HCT116 (cell line): Measurements from ENCODE around the gene NSUN7. TPM values are rescaled to one million over a fixed set of nuclear protein-coding genes. Genes with fewer than 3 reads are reported as not detected.

ENCODE experiments used
- ATAC-seq: fragments of 200-7000 bp; cut with Tn5 transposase; 2 replicates; pipeline ENCODE4 v1.9.1; 2020; ENCODE audit warnings: mild to moderate bottlenecking, moderate library complexity
- BruUV-seq: library from RNA; stranded (reverse); fragments of 400-500 nt; replicated peaks from 2 replicates; lab custom pipeline; 2021; lab: Mats Ljungman, UMichigan
- CTCF ChIA-PET: fragments of 300-600 bp; sonication (Branson Sonifier 250); formaldehyde crosslinking; loops from one replicate; lab custom pipeline; 2021; ENCODE audit warnings: antibody characterized with exemption; lab: Charles Lee
- POLR2A ChIA-PET: fragments of 300-600, 350-600 bp; sonication (Branson Sonifier 250); formaldehyde crosslinking; loops from one replicate; lab custom pipeline; 2021; ENCODE audit warnings: antibody characterized with exemption; lab: Charles Lee
- RAD21 ChIA-PET, 2 experiments: fragments of 300-600 bp; sonication (Branson Sonifier 250); formaldehyde crosslinking; loops; one replicate each; lab custom pipeline; 2023; ENCODE audit warnings: low total read pairs in 2 of 2; ENCODE audit not compliant: uncharacterized antibody in 2 of 2, unreplicated experiment in 2 of 2, low non-redundant PET in 1 of 2; lab: Charles Lee
- DNase-seq: peaks from one replicate; pipeline ENCODE4 v3.0.0-alpha.2; 2010; ENCODE audit warnings: low read depth, low spot score
- H2AFZ ChIP-seq: fragments of 200-600 bp; shearing (Covaris generic), sonication (generic); 2 replicates; pipeline ENCODE4 v1.6.1; 2017; ENCODE audit warnings: low read depth, mixed run types, mixed read lengths, antibody characterized with exemption, low read length; ENCODE audit not compliant: poor library complexity, severe bottlenecking
- H3K27ac ChIP-seq: 2 replicates; pipeline ENCODE4 v1.5.1; 2012; ENCODE audit warnings: low read depth, low read length
- H3K27me3 ChIP-seq: fragments of 200-600 bp; sonication (generic); 2 replicates; pipeline ENCODE4 v1.6.1; 2016; ENCODE audit warnings: mixed run types, low read length, mixed read lengths; ENCODE audit not compliant: insufficient read depth
- H3K36me3 ChIP-seq, 2 experiments: fragments of 200-500 bp in 1 of 2; fragments of 200-600 bp in 1 of 2; sonication (Bioruptor generic) in 1 of 2; sonication (generic) in 1 of 2; 2 replicates each; pipeline versions ENCODE4 v1.5.1 to v1.6.1; 2014 to 2016; ENCODE audit warnings: low read length in 2 of 2, inconsistent platforms in 1 of 2, mixed read lengths in 1 of 2, mixed run types in 1 of 2; ENCODE audit not compliant: insufficient read depth in 2 of 2, control insufficient read depth in 1 of 2
- H3K4me1 ChIP-seq, 2 experiments: fragments of 200-600 bp in 1 of 2; sonication (generic) in 1 of 2; 2 replicates each; pipeline versions ENCODE4 v1.5.1 to v1.6.1; 2012 to 2017; ENCODE audit warnings: low read length in 2 of 2, inconsistent platforms in 1 of 2, mild to moderate bottlenecking in 1 of 2, mixed read lengths in 1 of 2, mixed run types in 1 of 2, moderate library complexity in 1 of 2; ENCODE audit not compliant: insufficient read depth in 2 of 2, control insufficient read depth in 1 of 2
- H3K4me2 ChIP-seq: fragments of 200-600 bp; sonication (generic); 2 replicates; pipeline ENCODE4 v1.6.1; 2017; ENCODE audit warnings: mixed run types, low read length, mixed read lengths
- H3K4me3 ChIP-seq, 2 experiments: fragments of 200-600 bp in 1 of 2; sonication (generic) in 1 of 2; replicated peaks in 1 of 2; 2 replicates each; pipeline ENCODE4 v1.5.1; 2011 to 2016; ENCODE audit warnings: low read length in 2 of 2, control low read depth in 1 of 2, low read depth in 1 of 2, mild to moderate bottlenecking in 1 of 2, mixed read lengths in 1 of 2, mixed run types in 1 of 2
- H3K79me2 ChIP-seq: fragments of 200-600 bp; sonication (generic); 2 replicates; pipeline ENCODE4 v1.6.1; 2017; ENCODE audit warnings: mild to moderate bottlenecking, mixed run types, low read length, moderate library complexity, mixed read lengths; ENCODE audit not compliant: insufficient read depth
- H3K9ac ChIP-seq: fragments of 200-600 bp; sonication (generic); 2 replicates; pipeline ENCODE4 v1.6.1; 2016; ENCODE audit warnings: low read length, mixed read lengths
- H3K9me2 ChIP-seq: fragments of 200-600 bp; sonication (generic), shearing (Covaris generic); 2 replicates; pipeline ENCODE4 v1.6.1; 2017; ENCODE audit warnings: mixed run types, mild to moderate bottlenecking, moderate library complexity; ENCODE audit not compliant: insufficient read depth
- H3K9me3 ChIP-seq, 2 experiments: fragments of 200-500 bp in 1 of 2; fragments of 200-600 bp in 1 of 2; sonication (Bioruptor generic) in 1 of 2; sonication (generic) in 1 of 2; 2 replicates each; pipeline ENCODE4 v1.6.1; 2014 to 2017; ENCODE audit warnings: low read length in 2 of 2, mixed read lengths in 2 of 2, inconsistent platforms in 1 of 2, low read depth in 1 of 2, mild to moderate bottlenecking in 1 of 2, mixed run types in 1 of 2, moderate library complexity in 1 of 2; ENCODE audit not compliant: control insufficient read depth in 1 of 2, insufficient read depth in 1 of 2
- H4K20me1 ChIP-seq: fragments of 200-600 bp; sonication (generic), shearing (Covaris generic); 2 replicates; pipeline ENCODE4 v1.6.1; 2017; ENCODE audit warnings: mixed run types, mild to moderate bottlenecking, moderate library complexity; ENCODE audit not compliant: insufficient read depth
- CBX3 ChIP-seq: IDR thresholded peaks from 2 replicates; pipeline ENCODE4 v1.6.1; 2012; ENCODE audit warnings: low read depth
- EGR1 ChIP-seq: IDR thresholded peaks from 2 replicates; pipeline ENCODE4 v1.6.1; 2012; ENCODE audit warnings: low read depth
- EZH2phosphoT487 ChIP-seq: fragments of 200-600 bp; IDR thresholded peaks from 2 replicates; pipeline ENCODE4 v1.6.1; 2018; ENCODE audit warnings: antibody characterized with exemption, borderline replicate concordance
- FOSL1 ChIP-seq: IDR thresholded peaks from 2 replicates; pipeline ENCODE4 v1.6.1; 2012; ENCODE audit warnings: low read depth
- JUND ChIP-seq: IDR thresholded peaks from 2 replicates; pipeline ENCODE4 v1.6.1; 2012
- YY1 ChIP-seq: IDR thresholded peaks from 2 replicates; pipeline ENCODE4 v1.6.1; 2011; ENCODE audit warnings: low read length, low read depth, moderate library complexity, mild to moderate bottlenecking; ENCODE audit not compliant: insufficient replicate concordance; ENCODE audit errors: extremely low read depth
- intact Hi-C: fragments of 100-400 bp; cut with micrococcal nuclease; formaldehyde crosslinking; loops from 2 replicates; pipeline ENCODE4 v1.10.0; 2022
- total RNA-seq: library from RNA; stranded (reverse); gene quantifications from one replicate; pipeline ENCODE4 v1.2.1, GENCODE V29; 2021; ENCODE audit not compliant: unreplicated experiment
- TF ChIP-seq, protein P1 (sequence below): IDR thresholded peaks from 2 replicates; pipeline ENCODE4 v1.6.1; 2011; ENCODE audit warnings: mild to moderate bottlenecking, low read length, moderate library complexity; ENCODE audit not compliant: insufficient replicate concordance; ENCODE audit errors: extremely low read depth
- TF ChIP-seq, protein P2 (sequence below): IDR thresholded peaks from 2 replicates; pipeline ENCODE4 v1.6.1; 2012

NSUN7 gene
- total RNA-seq, 1 experiment from 2014 or later, result 0.07 TPM

GRCh38 chr4:40731361-40731760 is 18.4 kb upstream of the NSUN7 start:
- Histone ChIP-seq H3K9ac (no peak overlapping the region), H3K27me3 (no peaks in the 10 kb centered on the region), H3K79me2 (no peaks in the 10 kb centered on the region), H3K27ac (no peak overlapping the region), H3K4me1 (no peaks in the 10 kb centered on the region), H3K4me2 (no peak overlapping the region), H2AFZ (no peak overlapping the region), H3K9me2 (no peaks in the 10 kb centered on the region), H4K20me1 (no peaks in the 10 kb centered on the region), H3K9me3 (no peaks in the 10 kb centered on the region), H3K36me3 (no peaks in the 10 kb centered on the region), H3K4me3 (no peak overlapping the region)
- no TSS peak for BruUV-seq
- POLR2A ChIA-PET, result no interaction called here
- CTCF ChIA-PET, result interaction anchor here (0.6 kb wide), 1 partner anchor 168 kb away, joined by 4 read pairs; no protein-coding TSS in a partner anchor
- RAD21 ChIA-PET, result no interaction called here
- no peak for DNase-seq
- no peak for TF ChIP-seq YY1
- TF ChIP-seq, protein P1, sequence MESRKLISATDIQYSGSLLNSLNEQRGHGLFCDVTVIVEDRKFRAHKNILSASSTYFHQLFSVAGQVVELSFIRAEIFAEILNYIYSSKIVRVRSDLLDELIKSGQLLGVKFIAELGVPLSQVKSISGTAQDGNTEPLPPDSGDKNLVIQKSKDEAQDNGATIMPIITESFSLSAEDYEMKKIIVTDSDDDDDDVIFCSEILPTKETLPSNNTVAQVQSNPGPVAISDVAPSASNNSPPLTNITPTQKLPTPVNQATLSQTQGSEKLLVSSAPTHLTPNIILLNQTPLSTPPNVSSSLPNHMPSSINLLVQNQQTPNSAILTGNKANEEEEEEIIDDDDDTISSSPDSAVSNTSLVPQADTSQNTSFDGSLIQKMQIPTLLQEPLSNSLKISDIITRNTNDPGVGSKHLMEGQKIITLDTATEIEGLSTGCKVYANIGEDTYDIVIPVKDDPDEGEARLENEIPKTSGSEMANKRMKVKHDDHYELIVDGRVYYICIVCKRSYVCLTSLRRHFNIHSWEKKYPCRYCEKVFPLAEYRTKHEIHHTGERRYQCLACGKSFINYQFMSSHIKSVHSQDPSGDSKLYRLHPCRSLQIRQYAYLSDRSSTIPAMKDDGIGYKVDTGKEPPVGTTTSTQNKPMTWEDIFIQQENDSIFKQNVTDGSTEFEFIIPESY, result no peak
- no peak for TF ChIP-seq EZH2phosphoT487
- TF ChIP-seq FOSL1, result no peak
- no peak for TF ChIP-seq JUND
- TF ChIP-seq EGR1, result no peak
- TF ChIP-seq CBX3, result no peak
- TF ChIP-seq, protein P2, sequence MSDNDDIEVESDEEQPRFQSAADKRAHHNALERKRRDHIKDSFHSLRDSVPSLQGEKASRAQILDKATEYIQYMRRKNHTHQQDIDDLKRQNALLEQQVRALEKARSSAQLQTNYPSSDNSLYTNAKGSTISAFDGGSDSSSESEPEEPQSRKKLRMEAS, result no peak
- intact Hi-C loops, result loop anchor here (10.0 kb wide), 1 partner anchor 483 kb away; the partner anchor contains the start of gene APBB2
- no peak for ATAC-seq
